Mucosa of descending colon (tissue), 3 donors: ENCODE measurements around the gene TMEM208. TPM values are rescaled to one million over a fixed set of nuclear protein-coding genes. Genes with fewer than 3 reads are reported as not detected.

Source experiments
- ATAC-seq: fragments of 200-7000 bp; cut with Tn5 transposase; one replicate; pipeline ENCODE4 v1.9.1; 2020; ENCODE audit warnings: mild to moderate bottlenecking, moderate library complexity
- DNase-seq, 3 donors: peaks; one replicate each; pipeline ENCODE4 v3.0.0-alpha.2; 2020
- H3K36me3 ChIP-seq: fragments of 200-600 bp; one replicate; pipeline ENCODE4 v1.8.0; 2021; ENCODE audit warnings: low read depth, mild to moderate bottlenecking
- H3K4me1 ChIP-seq: fragments of 200-600 bp; one replicate; pipeline ENCODE4 v1.8.0; 2021; ENCODE audit warnings: low read depth, mild to moderate bottlenecking
- H3K4me3 ChIP-seq: fragments of 200-600 bp; one replicate; pipeline ENCODE4 v1.8.0; 2021; ENCODE audit warnings: mild to moderate bottlenecking
- H3K9me3 ChIP-seq: fragments of 200-600 bp; one replicate; pipeline ENCODE4 v1.8.0; 2021; ENCODE audit warnings: mild to moderate bottlenecking
- CTCF ChIP-seq: fragments of 200-600 bp; IDR thresholded peaks from one replicate; pipeline ENCODE4 v1.8.0; 2022; ENCODE audit warnings: antibody characterized with exemption, mild to moderate bottlenecking
- intact Hi-C, 2 donors: fragments of 100-400 bp; cut with DNase I in 1 of 2; cut with micrococcal nuclease in 1 of 2; formaldehyde crosslinking; loops; one replicate each; pipeline versions ENCODE4 v1.11.0 to v1.11.1; 2022; cut with DNase I, micrococcal nuclease
- total RNA-seq, 3 donors: library from RNA; stranded (reverse); fragmentation: NEBNext Ultra II Directional in 2 of 3; extraction: Animal tissue kit (Norgen Biotek cat#: 25700) in 2 of 3; gene quantifications; one replicate each; pipeline versions ENCODE4 v1.2.1 to v1.2.4, GENCODE V29; 2021 to 2023
- donor health status: DM: no; HTN: no; CAD: no; lungs with moderate emphysema.
- donor health status: DM: no; HTN: no; CAD: no.
- donor health status: DM: no; HTN: yes; CAD: no.

The TMEM208 gene
- total RNA-seq, 3 donors from 2014 or later, result 30.8 to 39.6 (median 36.1) TPM

- peak; percentile 10 for ATAC-seq
- H3K9me3 ChIP-seq, result no peaks in the 10 kb centered on the region
- H3K36me3 ChIP-seq, result peaks cover 7% of the 10 kb centered on the region
- intact Hi-C loops, result no loop called here
- DNase-seq, result no peak
- H3K4me3 ChIP-seq, result no peak overlapping the region
- no peaks in the 10 kb centered on the region for H3K4me1 ChIP-seq
- no peak for TF ChIP-seq CTCF
These were observed 18.6 kb upstream of the TMEM208 start for GRCh38 chr16:67208154-67208896.

- Histone ChIP-seq H3K4me3 (no peak overlapping the region), H3K4me1 (no peaks in the 10 kb centered on the region), H3K36me3 (no peaks in the 10 kb centered on the region), H3K9me3 (no peaks in the 10 kb centered on the region)
- TF ChIP-seq CTCF, result no peak
- no peak for DNase-seq
- no peak for ATAC-seq
- intact Hi-C loops, result no loop called here
These were observed 17.4 kb upstream of the TMEM208 start for GRCh38 chr16:67209565-67209964.

GRCh38 chr16:67210069-67210937 is 16.6 kb upstream of the TMEM208 start:
- no peak for TF ChIP-seq CTCF
- no peak overlapping the region for H3K4me3 ChIP-seq
- no peaks in the 10 kb centered on the region for H3K9me3 ChIP-seq
- no peak for ATAC-seq
- no peak for DNase-seq
- H3K4me1 ChIP-seq, result no peaks in the 10 kb centered on the region
- intact Hi-C loops, result no loop called here
- H3K36me3 ChIP-seq, result no peaks in the 10 kb centered on the region

GRCh38 chr16:67211674-67212073 is 15.3 kb upstream of the TMEM208 start:
- DNase-seq, result no peak
- H3K4me3 ChIP-seq, result no peak overlapping the region
- intact Hi-C loops, result no loop called here
- TF ChIP-seq CTCF, result no peak
- H3K9me3 ChIP-seq, result no peaks in the 10 kb centered on the region
- no peak for ATAC-seq
- no peaks in the 10 kb centered on the region for H3K4me1 ChIP-seq
- H3K36me3 ChIP-seq, result no peaks in the 10 kb centered on the region

- intact Hi-C loops, result no loop called here
- ATAC-seq, result no peak
- Histone ChIP-seq H3K4me3 (no peak overlapping the region), H3K4me1 (no peaks in the 10 kb centered on the region), H3K36me3 (no peaks in the 10 kb centered on the region), H3K9me3 (no peaks in the 10 kb centered on the region)
- TF ChIP-seq CTCF, result no peak
- DNase-seq, result no peak
These were observed 14.2 kb upstream of the TMEM208 start for GRCh38 chr16:67212766-67213165.
